Kidney epithelial cell (primary cell): ENCODE data around the gene SHISA8. TPM values are rescaled to one million over a fixed set of nuclear protein-coding genes. Genes with fewer than 3 reads are reported as not detected.

Source experiments
- DNase-seq: peaks from one replicate; pipeline ENCODE4 v3.0.0-alpha.2; 2010; ENCODE audit warnings: low read depth
- H3K27me3 ChIP-seq: 2 replicates; pipeline ENCODE4 v1.6.0; 2011; ENCODE audit warnings: low read length; ENCODE audit not compliant: control insufficient read depth, insufficient read depth
- H3K36me3 ChIP-seq: 2 replicates; pipeline ENCODE4 v1.5.1; 2011; ENCODE audit warnings: low read length; ENCODE audit not compliant: control insufficient read depth, insufficient read depth
- H3K4me3 ChIP-seq: 2 replicates; pipeline ENCODE4 v1.5.1; 2011; ENCODE audit warnings: low read depth, mild to moderate bottlenecking, control low read depth, low read length
- total RNA-seq: library from RNA; depleted of rRNA; stranded (reverse); fragments of >200 nt; gene quantifications from 2 replicates; pipeline ENCODE4 v1.2.3, GENCODE V29; 2015
- TF ChIP-seq, protein P1 (sequence below): IDR thresholded peaks from 2 replicates; pipeline ENCODE4 v1.5.1; 2011; ENCODE audit warnings: mild to moderate bottlenecking, moderate library complexity, low read length, control low read depth, inconsistent platforms; ENCODE audit not compliant: insufficient read depth, poor library complexity, severe bottlenecking

Gene SHISA8
- total RNA-seq, 1 donor from 2014 or later, result not detected

DNA sequence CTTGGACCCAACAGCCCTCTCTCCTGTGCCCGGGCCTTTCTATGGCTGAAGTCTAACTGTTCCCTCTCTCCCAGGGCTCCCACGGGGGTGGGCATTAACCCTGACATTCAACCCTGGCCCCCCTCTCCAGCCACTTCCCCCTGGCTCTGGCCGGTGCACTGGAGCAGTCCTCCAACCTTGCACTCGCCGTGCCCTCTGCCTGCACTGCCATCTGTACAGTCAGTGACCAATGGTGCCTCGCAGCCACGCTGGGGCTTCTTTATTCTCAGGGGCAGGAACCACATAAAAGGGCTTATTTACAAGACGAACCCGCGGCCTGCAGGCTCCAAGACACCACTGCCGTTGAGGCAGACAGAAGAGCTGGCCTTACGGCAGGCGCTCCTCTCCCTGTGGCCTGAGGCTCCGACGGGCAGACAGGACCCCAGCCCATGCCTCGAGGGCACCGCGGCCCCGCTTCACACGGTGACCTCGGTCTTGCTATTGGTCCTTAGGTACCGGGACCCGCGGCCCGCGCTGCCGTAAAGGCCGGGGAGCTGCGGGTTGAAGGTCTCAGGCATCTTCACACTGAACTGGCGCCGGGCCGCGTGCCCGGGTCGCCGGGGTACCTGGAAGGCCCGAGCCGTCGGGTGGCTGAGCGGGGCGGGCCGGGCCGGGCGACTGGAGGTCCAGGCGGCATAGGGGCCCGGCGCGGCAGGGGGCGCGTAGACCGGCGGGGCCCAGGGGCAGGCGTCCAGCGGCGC, 5.4 kb downstream of the SHISA8 start:
- TF ChIP-seq, protein P1, sequence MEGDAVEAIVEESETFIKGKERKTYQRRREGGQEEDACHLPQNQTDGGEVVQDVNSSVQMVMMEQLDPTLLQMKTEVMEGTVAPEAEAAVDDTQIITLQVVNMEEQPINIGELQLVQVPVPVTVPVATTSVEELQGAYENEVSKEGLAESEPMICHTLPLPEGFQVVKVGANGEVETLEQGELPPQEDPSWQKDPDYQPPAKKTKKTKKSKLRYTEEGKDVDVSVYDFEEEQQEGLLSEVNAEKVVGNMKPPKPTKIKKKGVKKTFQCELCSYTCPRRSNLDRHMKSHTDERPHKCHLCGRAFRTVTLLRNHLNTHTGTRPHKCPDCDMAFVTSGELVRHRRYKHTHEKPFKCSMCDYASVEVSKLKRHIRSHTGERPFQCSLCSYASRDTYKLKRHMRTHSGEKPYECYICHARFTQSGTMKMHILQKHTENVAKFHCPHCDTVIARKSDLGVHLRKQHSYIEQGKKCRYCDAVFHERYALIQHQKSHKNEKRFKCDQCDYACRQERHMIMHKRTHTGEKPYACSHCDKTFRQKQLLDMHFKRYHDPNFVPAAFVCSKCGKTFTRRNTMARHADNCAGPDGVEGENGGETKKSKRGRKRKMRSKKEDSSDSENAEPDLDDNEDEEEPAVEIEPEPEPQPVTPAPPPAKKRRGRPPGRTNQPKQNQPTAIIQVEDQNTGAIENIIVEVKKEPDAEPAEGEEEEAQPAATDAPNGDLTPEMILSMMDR, result no peak
- Histone ChIP-seq H3K4me3 (no peak overlapping the region), H3K27me3 (peaks cover 53% of the 10 kb centered on the region), H3K36me3 (peaks cover 4% of the 10 kb centered on the region)
- no peak for DNase-seq

DNA sequence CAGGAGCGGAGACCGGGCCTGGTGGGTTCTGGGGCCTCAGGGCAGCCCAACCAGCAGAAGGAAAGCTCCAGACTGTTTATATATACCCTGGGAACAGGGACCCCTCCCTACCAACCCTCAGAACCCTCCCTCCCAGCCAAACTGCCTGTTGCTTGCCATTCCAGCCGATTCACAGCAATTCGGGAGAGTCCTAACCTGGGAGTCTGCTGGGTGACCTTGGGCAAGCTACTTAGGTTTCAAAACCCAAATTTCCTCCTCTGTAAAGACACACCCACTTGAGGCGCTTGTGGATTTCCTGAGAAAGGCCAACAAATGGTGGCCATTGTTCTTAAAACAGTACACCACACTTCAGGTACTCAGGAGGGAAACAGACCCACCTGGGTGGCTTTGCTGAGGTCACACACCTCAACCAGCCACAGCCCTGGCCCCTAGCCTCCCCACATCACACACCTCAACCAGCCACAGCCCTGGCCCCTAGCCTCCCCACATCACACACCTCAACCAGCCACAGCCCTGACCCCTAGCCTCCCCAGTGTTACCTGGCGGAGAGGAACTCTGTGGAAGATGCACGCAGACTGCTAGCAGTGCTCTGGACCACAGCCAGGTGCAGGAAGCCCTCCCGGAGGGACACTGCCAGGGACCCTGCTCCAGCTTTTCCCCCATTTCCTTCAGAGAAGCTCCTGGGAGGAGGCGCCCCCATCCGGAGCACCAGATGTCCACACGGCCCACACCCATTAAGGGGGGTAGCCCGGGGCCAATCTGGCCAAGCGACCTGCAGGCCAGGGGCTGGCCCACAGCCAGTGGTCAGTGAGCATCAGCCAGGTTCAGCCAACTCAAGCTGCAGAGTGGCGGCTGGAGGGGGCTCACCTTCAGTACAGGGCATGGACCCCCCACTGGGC, 6.2 kb downstream of the SHISA8 start:
- no peak for DNase-seq
- Histone ChIP-seq H3K4me3 (no peak overlapping the region), H3K36me3 (peaks cover 8% of the 10 kb centered on the region), H3K27me3 (peaks cover 47% of the 10 kb centered on the region)
- TF ChIP-seq, protein P1, result no peak

DNA sequence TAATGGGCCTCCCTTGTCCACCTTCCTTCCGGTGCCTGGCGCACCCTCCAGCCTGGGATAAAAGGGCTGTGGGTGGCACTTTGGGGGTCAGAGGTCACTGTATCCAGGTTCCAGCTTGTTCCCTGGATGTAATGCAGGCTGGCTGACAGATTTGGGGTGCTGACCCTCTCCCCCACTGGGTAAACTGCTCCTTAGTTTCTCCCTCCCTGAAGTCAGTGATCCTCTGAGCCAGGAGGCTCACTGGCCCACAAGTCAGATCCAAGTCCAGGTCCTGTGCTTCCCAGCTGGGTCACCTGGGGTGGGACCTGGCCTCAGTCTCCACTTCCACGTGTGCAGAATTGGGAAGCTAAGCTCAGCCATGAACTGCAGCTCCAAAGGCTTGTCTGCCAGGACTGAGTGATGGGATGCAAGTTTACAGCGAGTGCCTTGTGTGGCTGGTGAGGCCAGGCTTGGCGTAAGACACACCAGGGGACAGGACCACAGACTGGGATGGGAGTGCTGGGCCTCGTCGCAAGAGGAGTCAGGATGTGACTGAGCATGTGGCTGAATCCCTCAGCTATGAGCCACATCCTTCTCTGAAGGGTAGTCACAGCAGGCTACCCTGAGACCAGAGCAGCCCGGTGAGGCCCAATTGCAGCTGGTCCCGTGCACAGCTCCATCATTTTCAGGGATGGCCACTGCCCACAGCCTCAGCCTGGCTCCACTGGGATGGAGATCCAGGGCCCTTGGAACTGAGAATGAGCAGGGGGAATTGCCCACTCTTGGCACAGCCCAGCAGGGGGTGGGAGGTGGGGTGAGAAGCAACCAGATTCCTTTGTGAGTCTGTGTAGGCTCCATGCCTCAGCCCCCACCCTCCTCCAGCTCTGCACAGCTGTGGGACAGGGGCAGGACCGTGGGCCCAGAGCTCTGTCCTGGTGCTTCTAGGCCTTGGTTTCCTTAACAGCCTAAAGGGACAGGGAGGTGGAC, 7.2 kb downstream of the SHISA8 start:
- TF ChIP-seq, protein P1, result no peak
- Histone ChIP-seq H3K27me3 (peaks cover 37% of the 10 kb centered on the region), H3K4me3 (no peak overlapping the region), H3K36me3 (peaks cover 10% of the 10 kb centered on the region)
- DNase-seq, result no peak

DNA sequence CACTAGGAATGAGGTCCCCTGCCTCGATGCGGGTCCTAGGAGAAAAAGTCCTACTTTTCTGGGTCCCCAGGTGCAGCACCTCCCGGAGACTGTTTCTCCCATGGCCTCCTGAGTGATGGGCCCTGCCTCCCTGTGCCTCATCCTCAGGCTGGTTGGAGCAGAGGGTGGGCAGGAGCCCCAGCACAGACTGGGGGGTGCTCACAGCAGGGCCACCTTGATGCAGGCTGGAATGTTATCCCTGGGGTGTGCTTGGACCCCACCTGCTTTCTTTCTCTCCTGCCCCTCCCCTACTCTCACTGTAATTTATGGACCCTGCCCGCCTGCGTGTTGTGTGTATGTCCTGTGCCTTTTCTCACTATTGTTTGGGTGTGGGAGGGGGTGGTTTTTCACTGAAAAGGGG, 8.1 kb downstream of the SHISA8 start:
- Histone ChIP-seq H3K27me3 (peaks cover 28% of the 10 kb centered on the region), H3K4me3 (no peak overlapping the region), H3K36me3 (peaks cover 10% of the 10 kb centered on the region)
- TF ChIP-seq, protein P1, result no peak
- no peak for DNase-seq

DNA sequence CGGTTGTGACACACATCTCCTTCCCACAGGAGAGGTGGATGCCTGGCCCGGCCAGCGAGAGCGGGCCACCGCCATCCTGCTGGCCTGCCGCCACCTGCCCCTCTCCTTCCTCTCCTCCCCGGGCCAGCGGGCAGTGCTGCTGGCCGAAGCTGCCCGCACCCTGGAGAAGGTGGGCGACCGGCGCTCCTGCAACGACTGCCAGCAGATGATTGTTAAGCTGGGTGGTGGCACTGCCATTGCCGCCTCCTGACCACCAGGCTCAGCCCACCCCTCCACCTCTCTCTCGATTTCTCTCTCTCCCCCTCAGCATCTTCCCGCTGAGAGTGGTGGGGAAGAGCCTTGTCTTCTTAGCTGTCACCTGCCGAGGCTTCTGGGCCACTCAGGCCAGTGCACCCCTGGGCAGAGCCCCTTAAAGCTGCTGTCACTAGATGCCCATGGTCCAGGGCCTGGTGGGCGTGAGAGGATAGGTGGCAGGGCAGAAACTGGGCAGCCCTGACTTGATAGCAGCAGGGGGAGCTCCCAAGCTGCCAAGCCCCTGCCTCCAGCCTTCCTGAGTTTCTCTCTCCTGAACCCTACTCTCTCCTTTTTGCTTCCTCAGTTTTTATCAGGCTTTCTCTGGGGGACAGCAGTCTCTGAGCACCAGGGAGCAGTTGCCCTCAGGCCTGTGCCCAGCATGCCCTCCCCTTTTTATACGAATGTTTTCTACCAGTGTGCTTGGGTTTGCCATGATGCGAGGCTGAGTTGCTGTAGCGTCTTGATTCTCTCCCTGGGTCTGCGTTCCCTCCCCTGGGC, 9.3 kb downstream of the SHISA8 start:
- TF ChIP-seq, protein P1, result no peak
- Histone ChIP-seq H3K4me3 (no peak overlapping the region), H3K27me3 (peaks cover 17% of the 10 kb centered on the region), H3K36me3 (peaks cover 13% of the 10 kb centered on the region)
- DNase-seq, result no peak
